Ishikawa (cell line): Measurements from ENCODE around the gene WDFY2.

Source experiments
- CEBPB ChIP-seq: IDR thresholded peaks from 2 replicates; pipeline ENCODE4 v1.6.1; 2012
- CREB1 ChIP-seq: IDR thresholded peaks from 2 replicates; pipeline ENCODE4 v1.6.1; 2012; ENCODE audit warnings: low read depth
- EGR1 ChIP-seq: IDR thresholded peaks from 2 replicates; pipeline ENCODE4 v1.6.1; 2012
- EP300 ChIP-seq: IDR thresholded peaks from 2 replicates; pipeline ENCODE4 v1.6.1; 2012; ENCODE audit warnings: borderline replicate concordance
- FOXM1 ChIP-seq: IDR thresholded peaks from 2 replicates; pipeline ENCODE4 v1.6.1; 2012; ENCODE audit warnings: low read depth, borderline replicate concordance
- MAX ChIP-seq: IDR thresholded peaks from 2 replicates; pipeline ENCODE4 v1.6.1; 2012
- NFIC ChIP-seq: IDR thresholded peaks from 2 replicates; pipeline ENCODE4 v1.6.1; 2012
- RAD21 ChIP-seq: IDR thresholded peaks from 2 replicates; pipeline ENCODE4 v1.6.1; 2012; ENCODE audit warnings: low read depth
- REST ChIP-seq: IDR thresholded peaks from 2 replicates; pipeline ENCODE4 v1.6.1; 2012; ENCODE audit warnings: low read depth, mild to moderate bottlenecking
- TAF1 ChIP-seq: IDR thresholded peaks from 2 replicates; pipeline ENCODE4 v1.6.1; 2012; ENCODE audit warnings: low read depth, mild to moderate bottlenecking
- TCF12 ChIP-seq: IDR thresholded peaks from 2 replicates; pipeline ENCODE4 v1.6.1; 2012; ENCODE audit warnings: low read depth
- TEAD4 ChIP-seq: IDR thresholded peaks from 2 replicates; pipeline ENCODE4 v1.6.1; 2012
- USF1 ChIP-seq: IDR thresholded peaks from 2 replicates; pipeline ENCODE4 v1.6.1; 2012
- YY1 ChIP-seq: IDR thresholded peaks from 2 replicates; pipeline ENCODE4 v1.6.1; 2012; ENCODE audit warnings: low read depth
- ZBTB7A ChIP-seq: IDR thresholded peaks from 2 replicates; pipeline ENCODE4 v1.6.1; 2012; ENCODE audit warnings: low read depth

WDFY2 gene

GRCh38 chr13:51726446-51727193 is 142.4 kb downstream of the WDFY2 start:
- TF ChIP-seq FOXM1 (no peak), EP300 (no peak)

- TF ChIP-seq TEAD4 = no peak
- no peak for TF ChIP-seq TAF1
- no peak for TF ChIP-seq FOXM1
- TF ChIP-seq YY1 = no peak
These were observed 143.5 kb downstream of the WDFY2 start for GRCh38 chr13:51727634-51728274.

GRCh38 chr13:51728275-51728673 is 144.0 kb downstream of the WDFY2 start:
- no peak for TF ChIP-seq FOXM1
- TF ChIP-seq TEAD4 = no peak
- TF ChIP-seq NFIC = no peak
- no peak for TF ChIP-seq EGR1
- TF ChIP-seq USF1 = no peak
- TF ChIP-seq EP300 = no peak
- no peak for TF ChIP-seq TAF1
- no peak for TF ChIP-seq REST
- no peak for TF ChIP-seq RAD21
- TF ChIP-seq MAX = no peak
- no peak for TF ChIP-seq ZBTB7A
- no peak for TF ChIP-seq CEBPB
- no peak for TF ChIP-seq YY1
- TF ChIP-seq CREB1 = no peak
- TF ChIP-seq TCF12 = no peak

GRCh38 chr13:51728972-51729371 is 144.7 kb downstream of the WDFY2 start:
- no peak for TF ChIP-seq MAX
- TF ChIP-seq EGR1 = no peak
- TF ChIP-seq NFIC = no peak
- no peak for TF ChIP-seq TAF1
- TF ChIP-seq TEAD4 = no peak
- no peak for TF ChIP-seq CEBPB
- TF ChIP-seq TCF12 = no peak
- TF ChIP-seq YY1 = no peak
- TF ChIP-seq USF1 = no peak
- no peak for TF ChIP-seq CREB1
- TF ChIP-seq FOXM1 = no peak
- TF ChIP-seq REST = no peak

GRCh38 chr13:51729866-51730553 is 145.7 kb downstream of the WDFY2 start:
- no peak for TF ChIP-seq EP300
- TF ChIP-seq MAX = no peak
- TF ChIP-seq TCF12 = no peak
- TF ChIP-seq RAD21 = no peak
- no peak for TF ChIP-seq NFIC
- TF ChIP-seq TEAD4 = no peak
- TF ChIP-seq REST = no peak
- no peak for TF ChIP-seq EGR1
- TF ChIP-seq FOXM1 = no peak
